Transverse colon (tissue), 4 donors: Measurements from ENCODE around the gene SYCP2.

ENCODE experiments used
- CTCF ChIP-seq, 5 experiments: fragments of 200-600 bp in 3 of 5; fragments of 450-650 bp in 2 of 5; sonication (generic) in 3 of 5; IDR thresholded peaks; 1 replicate in 2 of 5; 2 replicates in 3 of 5; pipeline ENCODE4 v1.5.1; 2016 to 2017; ENCODE audit warnings: antibody characterized with exemption in 5 of 5, inconsistent platforms in 3 of 5, mild to moderate bottlenecking in 2 of 5, moderate library complexity in 1 of 5
- EP300 ChIP-seq: sonication (generic); formaldehyde crosslinking; IDR thresholded peaks from one replicate; pipeline ENCODE4 v1.6.1; 2017; ENCODE audit warnings: antibody characterized with exemption, low read depth
- POLR2A ChIP-seq: fragments of 450-650 bp; IDR thresholded peaks from one replicate; pipeline ENCODE4 v1.6.1; 2016; ENCODE audit warnings: antibody characterized with exemption, mild to moderate bottlenecking, moderate library complexity
- POLR2AphosphoS5 ChIP-seq, 3 donors: sonication (generic); formaldehyde crosslinking; IDR thresholded peaks; one replicate each; pipeline ENCODE4 v1.6.1; 2016; ENCODE audit warnings: antibody characterized with exemption in 3 of 3

GRCh38 chr20:59923514-59923913 is 9.9 kb downstream of the SYCP2 start:
- TF ChIP-seq CTCF (IDR thresholded peaks at IDR 0.05) = no peak
- no peak for TF ChIP-seq POLR2A
- TF ChIP-seq POLR2AphosphoS5 (IDR thresholded peaks at IDR 0.05) = no peak
- TF ChIP-seq EP300 = no peak
